HS-5 (cell line): ENCODE measurements around the gene EDEM1.

Experiments used
- DNase-seq: peaks from one replicate; pipeline ENCODE4 v3.0.0-alpha.2; 2012; ENCODE audit warnings: low read depth

Gene EDEM1

GRCh38 chr3:5198986-5199731 lies 11.7 kb downstream of the EDEM1 start:
- no peak for DNase-seq

GRCh38 chr3:5201536-5201935 lies 14.0 kb downstream of the EDEM1 start:
- DNase-seq, result no peak

- no peak for DNase-seq
Measured at GRCh38 chr3:5202222-5202621, 14.7 kb downstream of the EDEM1 start.

- DNase-seq, result no peak
Measured at GRCh38 chr3:5205165-5205941, 17.8 kb downstream of the EDEM1 start.

- DNase-seq, result no peak
Measured at GRCh38 chr3:5210926-5211325, 23.4 kb downstream of the EDEM1 start.

- DNase-seq, result no peak
Measured at GRCh38 chr3:5212628-5213573, 25.4 kb downstream of the EDEM1 start.

GRCh38 chr3:5213574-5213966 lies 26.1 kb downstream of the EDEM1 start:
- DNase-seq, result no peak

- DNase-seq, result no peak
Measured at GRCh38 chr3:5214352-5214751, 26.8 kb downstream of the EDEM1 start.

GRCh38 chr3:5217824-5218595 lies 30.5 kb downstream of the EDEM1 start:
- no peak for DNase-seq

GRCh38 chr3:5218815-5219214 lies 31.3 kb downstream of the EDEM1 start:
- DNase-seq, result no peak

GRCh38 chr3:5219216-5219615 lies 31.7 kb downstream of the EDEM1 start:
- no peak for DNase-seq

- DNase-seq, result no peak
Measured at GRCh38 chr3:5220193-5220592, 32.7 kb downstream of the EDEM1 start.

GRCh38 chr3:5220667-5221431 lies 33.3 kb downstream of the EDEM1 start:
- no peak for DNase-seq

- DNase-seq, result no peak
Measured at GRCh38 chr3:5221701-5222100, 34.2 kb downstream of the EDEM1 start.

- DNase-seq, result no peak
Measured at GRCh38 chr3:5222283-5223005, 34.9 kb downstream of the EDEM1 start.

- DNase-seq, result no peak
Measured at GRCh38 chr3:5226783-5227182, 39.3 kb downstream of the EDEM1 start.

GRCh38 chr3:5227812-5228211 lies 40.3 kb downstream of the EDEM1 start:
- no peak for DNase-seq

GRCh38 chr3:5229414-5229813 lies 41.9 kb downstream of the EDEM1 start:
- no peak for DNase-seq

- no peak for DNase-seq
Measured at GRCh38 chr3:5231074-5231473, 43.6 kb downstream of the EDEM1 start.

- no peak for DNase-seq
Measured at GRCh38 chr3:5231487-5231886, 44.0 kb downstream of the EDEM1 start.
